Transverse colon (tissue), 4 donors: ENCODE results near the gene DPPA2. TPM values are rescaled to one million over a fixed set of nuclear protein-coding genes. Genes with fewer than 3 reads are reported as not detected.

ENCODE experiments used
- DNase-seq: peaks from one replicate; pipeline ENCODE4 v3.0.0-alpha.2; 2019
- H3K27ac ChIP-seq, 4 donors: fragments of 200-600 bp; sonication (generic); 2 replicates each; pipeline ENCODE4 v1.5.1; 2016 to 2018; ENCODE audit warnings: inconsistent platforms in 4 of 4
- H3K27me3 ChIP-seq: fragments of 200-600 bp; sonication (generic); 2 replicates; pipeline ENCODE4 v1.5.1; 2017; ENCODE audit warnings: inconsistent platforms
- H3K36me3 ChIP-seq, 4 donors: fragments of 200-600 bp; sonication (generic); 2 replicates each; pipeline ENCODE4 v1.5.1; 2017 to 2019; ENCODE audit warnings: inconsistent platforms in 4 of 4
- H3K4me1 ChIP-seq, 4 donors: fragments of 200-600 bp; sonication (generic); 2 replicates each; pipeline ENCODE4 v1.5.1; 2017 to 2020; ENCODE audit warnings: inconsistent platforms in 4 of 4
- H3K4me3 ChIP-seq, 4 donors: fragments of 200-600 bp; sonication (generic); 1 replicate in 1 of 4; 2 replicates in 3 of 4; pipeline versions ENCODE4 v1.5.1 to v1.6.1; 2017 to 2019; ENCODE audit warnings: inconsistent platforms in 4 of 4
- H3K9me3 ChIP-seq, 2 donors: fragments of 200-600 bp; sonication (generic); 2 replicates each; pipeline ENCODE4 v1.5.1; 2017 to 2019; ENCODE audit warnings: inconsistent platforms in 2 of 2
- EP300 ChIP-seq: sonication (generic); formaldehyde crosslinking; IDR thresholded peaks from one replicate; pipeline ENCODE4 v1.6.1; 2017; ENCODE audit warnings: antibody characterized with exemption, low read depth
- POLR2A ChIP-seq: fragments of 450-650 bp; IDR thresholded peaks from one replicate; pipeline ENCODE4 v1.6.1; 2016; ENCODE audit warnings: antibody characterized with exemption, mild to moderate bottlenecking, moderate library complexity
- POLR2AphosphoS5 ChIP-seq, 3 donors: sonication (generic); formaldehyde crosslinking; IDR thresholded peaks; one replicate each; pipeline ENCODE4 v1.6.1; 2016; ENCODE audit warnings: antibody characterized with exemption in 3 of 3
- WGBS, 2 donors: methylation state at CpG; one replicate each; pipeline ENCODE4 v1.1.5; 2018; ENCODE audit warnings: low coverage in 1 of 2; 5-methylcytosine and 5-hydroxymethylcytosine counted together
- in situ Hi-C, 4 donors: fragments of 200-750 bp; cut with MboI; loops; one replicate each; pipeline versions ENCODE4 v1.15.0 to v1.15.1; 2017; ENCODE audit warnings: low sequenced_read_pairs in 3 of 4, low pct_ligation_motif_present in 1 of 4, low pct_unique_long_range_greater_than_20kb in 1 of 4
- intact Hi-C: fragments of 100-400 bp; cut with DNase I; formaldehyde crosslinking; loops from one replicate; pipeline ENCODE4 v1.15.1; 2023; ENCODE audit warnings: low total_unique reads
- small RNA-seq, 4 donors: library from RNA; depleted of rRNA; stranded (forward); fragments of <200 nt; gene quantifications; one replicate each; pipeline ENCODE3, GENCODE V24; 2016
- total RNA-seq, 4 donors: library from RNA; depleted of rRNA; stranded (reverse); fragments of >200 nt; gene quantifications; one replicate each; pipeline ENCODE4 v1.1.0, GENCODE V29; 2016
- TF ChIP-seq, protein P1 (sequence below), 5 experiments: fragments of 200-600 bp in 3 of 5; fragments of 450-650 bp in 2 of 5; sonication (generic) in 3 of 5; IDR thresholded peaks; 1 replicate in 2 of 5; 2 replicates in 3 of 5; pipeline ENCODE4 v1.5.1; 2016 to 2017; ENCODE audit warnings: antibody characterized with exemption in 5 of 5, inconsistent platforms in 3 of 5, mild to moderate bottlenecking in 2 of 5, moderate library complexity in 1 of 5

DPPA2 gene
- total RNA-seq, 4 donors from 2014 or later, result not detected

DNA sequence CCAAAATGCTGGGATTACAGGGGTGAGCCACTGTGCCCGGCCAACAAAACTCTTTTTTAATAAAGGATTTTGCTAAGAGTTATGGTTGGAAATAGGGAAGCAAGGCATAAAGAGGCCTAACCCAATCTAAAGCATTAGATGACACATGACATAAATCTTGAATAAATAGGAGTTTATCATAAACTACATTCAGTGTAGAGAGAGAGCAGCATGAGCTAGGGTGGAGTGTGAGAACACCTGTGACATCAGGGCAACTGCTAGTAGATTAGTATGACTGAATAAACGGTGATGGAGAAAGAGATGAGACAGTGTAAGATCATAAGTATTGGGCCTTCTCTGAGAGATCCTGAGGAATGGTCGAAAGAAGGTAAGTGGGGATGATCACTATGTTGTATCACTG, 63.7 kb downstream of the DPPA2 start:
- intact Hi-C loops, result no loop called here
- Histone ChIP-seq H3K27ac (no peak overlapping the region), H3K4me1 (no peaks in the 10 kb centered on the region), H3K9me3 (no peaks in the 10 kb centered on the region), H3K4me3 (no peak overlapping the region), H3K36me3 (no peaks in the 10 kb centered on the region), H3K27me3 (no peaks in the 10 kb centered on the region)
- in situ Hi-C loops, result no loop called here
- TF ChIP-seq, protein P1, sequence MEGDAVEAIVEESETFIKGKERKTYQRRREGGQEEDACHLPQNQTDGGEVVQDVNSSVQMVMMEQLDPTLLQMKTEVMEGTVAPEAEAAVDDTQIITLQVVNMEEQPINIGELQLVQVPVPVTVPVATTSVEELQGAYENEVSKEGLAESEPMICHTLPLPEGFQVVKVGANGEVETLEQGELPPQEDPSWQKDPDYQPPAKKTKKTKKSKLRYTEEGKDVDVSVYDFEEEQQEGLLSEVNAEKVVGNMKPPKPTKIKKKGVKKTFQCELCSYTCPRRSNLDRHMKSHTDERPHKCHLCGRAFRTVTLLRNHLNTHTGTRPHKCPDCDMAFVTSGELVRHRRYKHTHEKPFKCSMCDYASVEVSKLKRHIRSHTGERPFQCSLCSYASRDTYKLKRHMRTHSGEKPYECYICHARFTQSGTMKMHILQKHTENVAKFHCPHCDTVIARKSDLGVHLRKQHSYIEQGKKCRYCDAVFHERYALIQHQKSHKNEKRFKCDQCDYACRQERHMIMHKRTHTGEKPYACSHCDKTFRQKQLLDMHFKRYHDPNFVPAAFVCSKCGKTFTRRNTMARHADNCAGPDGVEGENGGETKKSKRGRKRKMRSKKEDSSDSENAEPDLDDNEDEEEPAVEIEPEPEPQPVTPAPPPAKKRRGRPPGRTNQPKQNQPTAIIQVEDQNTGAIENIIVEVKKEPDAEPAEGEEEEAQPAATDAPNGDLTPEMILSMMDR (IDR thresholded peaks at IDR 0.05), result no peak
- TF ChIP-seq POLR2AphosphoS5 (IDR thresholded peaks at IDR 0.05) (no peak), POLR2A (no peak), EP300 (no peak)
- no peak for DNase-seq
- 70 to 81% methylated on average over 2 to 3 of the region's 3 CpGs for WGBS, 2 donors

Small RNA genes lying within 50 kb of the gene (small RNA-seq; reads per million reads assigned to genes)
- gene AC124945.1, result 0 reads per million in 4 donors
- gene RF00017, result 0 reads per million in 4 donors

Other genes with a start within 250 kb of the DPPA2 start
- gene MORC1, start 198.4 kb downstream of the DPPA2 start, total RNA-seq, result under 1 TPM in 1 of 4 donors, not detected in 3; 0.16 TPM
- gene C3orf85, start 179.8 kb downstream of the DPPA2 start, total RNA-seq, result 10 to 100 TPM in 2 of 4 donors, 1 to 10 TPM in 1, not detected in 1; 1.5 to 29.5 (median 14.8) TPM
- gene DPPA4, start 21.0 kb upstream of the DPPA2 start, total RNA-seq, result not detected